GM19452 (cell line): Measurements from ENCODE around the gene GNAQ.
"Not testable (repeated sequence)": the region's sequence is repeated elsewhere in the genome, so short reads cannot be mapped to it uniquely, and the experiment has no call there.

ENCODE experiments used
- ATAC-seq: cut with Tn5 transposase; IDR thresholded peaks from one replicate; pipeline ENCODE4 v1.9.1; 2021; ENCODE audit not compliant: unreplicated experiment

Gene GNAQ

GRCh38 chr9:77750981-77751340 is 280.6 kb downstream of the GNAQ start:
- ATAC-seq: no peak

DNA sequence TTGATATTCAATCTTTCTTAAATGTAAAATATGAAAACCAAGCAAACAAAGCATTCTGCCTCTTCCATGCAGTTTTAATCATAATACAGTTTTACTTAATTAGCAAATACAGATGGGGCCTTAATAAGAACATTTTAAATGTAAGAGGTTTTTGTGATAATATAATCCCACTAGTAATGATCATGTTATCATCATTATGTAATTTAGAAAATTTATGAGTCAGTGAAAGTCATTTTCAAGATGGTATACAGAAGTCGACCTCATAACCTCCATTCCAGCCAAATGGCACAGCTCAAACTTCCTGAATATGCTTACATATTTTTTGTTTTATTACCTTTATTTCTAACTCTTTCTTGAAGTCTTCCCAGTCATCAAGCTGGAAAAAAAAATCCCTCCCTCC is 281.3 kb downstream of the GNAQ start:
- ATAC-seq: no peak

GRCh38 chr9:77748214-77748772 is 283.3 kb downstream of the GNAQ start:
- ATAC-seq: no peak

GRCh38 chr9:77747163-77747562 is 284.4 kb downstream of the GNAQ start:
- no peak for ATAC-seq

DNA sequence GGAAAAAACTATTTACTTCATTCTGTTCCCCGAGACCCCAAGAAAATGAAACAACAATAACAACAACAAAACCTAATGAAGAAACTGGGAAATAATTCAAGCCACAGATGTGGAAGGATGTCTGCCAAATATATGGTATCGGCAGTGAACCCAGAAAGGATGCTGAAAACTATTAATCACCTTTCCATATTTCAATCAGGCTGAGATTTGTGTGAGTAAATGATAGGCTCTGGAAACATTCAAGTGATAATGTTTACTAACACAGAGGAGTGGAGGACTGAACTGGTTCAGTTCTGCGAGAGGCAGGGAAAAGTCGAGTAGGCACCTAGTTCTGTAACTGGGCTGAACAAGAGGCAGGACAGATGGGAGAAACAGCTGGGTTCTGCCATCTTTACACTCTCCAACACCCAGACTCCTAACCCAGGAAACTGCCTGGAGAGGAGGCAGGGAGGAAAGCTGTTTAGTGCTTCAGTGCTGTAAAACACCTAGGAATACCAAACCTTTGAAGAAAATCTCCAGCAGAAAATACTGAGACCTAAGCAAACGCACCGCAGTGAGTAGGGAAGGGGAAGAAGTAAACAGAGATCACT is 286.7 kb downstream of the GNAQ start:
- no peak for ATAC-seq

DNA sequence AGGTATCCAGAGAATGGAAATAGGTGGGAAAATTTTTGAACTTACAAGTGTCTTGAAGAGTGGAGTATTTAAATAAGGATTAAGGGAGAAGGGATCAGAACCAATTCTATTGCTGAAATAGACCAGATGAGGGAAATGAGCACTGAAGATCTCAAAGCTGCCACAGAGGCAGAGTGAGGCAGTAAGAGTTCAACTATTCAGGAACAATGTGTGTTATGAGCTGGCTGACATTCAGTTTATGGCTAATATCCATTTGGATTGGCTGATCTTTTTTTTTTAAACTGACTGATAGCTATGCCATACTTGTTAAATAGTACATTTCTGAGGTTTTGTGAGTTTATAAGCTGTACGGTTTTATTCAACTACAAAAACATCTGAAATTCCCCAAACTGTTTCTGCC is 288.2 kb downstream of the GNAQ start:
- ATAC-seq: no peak

DNA sequence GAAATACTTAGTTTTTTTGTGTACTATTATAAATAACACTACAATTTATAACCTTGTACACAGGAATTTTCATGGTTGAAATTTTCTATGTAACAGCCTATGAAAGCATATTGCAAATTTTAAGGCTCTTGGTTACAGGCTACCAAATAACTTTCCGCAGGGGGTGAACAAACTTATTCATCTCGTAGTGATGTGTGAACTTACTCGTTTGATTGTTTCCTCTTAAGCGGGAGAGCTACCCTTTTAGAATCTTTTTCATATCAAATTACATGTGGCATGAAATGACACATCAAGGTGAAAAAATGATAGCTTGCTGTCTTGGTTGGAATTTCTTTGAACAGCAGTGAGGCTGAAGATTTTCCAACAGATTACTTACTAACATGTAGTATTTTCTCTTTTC is 292.7 kb downstream of the GNAQ start:
- no peak for ATAC-seq

DNA sequence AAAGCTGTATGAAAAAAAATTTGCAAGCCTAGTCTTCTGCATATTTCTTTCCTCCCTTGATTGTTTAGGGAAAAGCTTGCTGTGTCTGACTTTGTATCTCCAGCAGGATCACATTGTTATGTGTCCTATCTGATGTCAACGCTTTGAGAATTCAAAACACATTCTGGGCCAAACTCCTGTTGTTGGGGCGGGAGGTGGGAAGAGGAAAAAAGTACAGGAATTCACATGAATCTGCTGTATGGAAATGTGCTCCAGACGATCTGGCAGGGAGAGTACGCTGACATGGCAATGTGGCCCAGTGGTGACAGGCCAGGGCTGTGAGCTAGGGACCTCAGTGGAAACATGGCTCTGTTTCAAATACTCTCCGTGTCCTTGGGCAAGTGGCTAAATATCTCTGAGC is 296.1 kb downstream of the GNAQ start:
- no peak for ATAC-seq

DNA sequence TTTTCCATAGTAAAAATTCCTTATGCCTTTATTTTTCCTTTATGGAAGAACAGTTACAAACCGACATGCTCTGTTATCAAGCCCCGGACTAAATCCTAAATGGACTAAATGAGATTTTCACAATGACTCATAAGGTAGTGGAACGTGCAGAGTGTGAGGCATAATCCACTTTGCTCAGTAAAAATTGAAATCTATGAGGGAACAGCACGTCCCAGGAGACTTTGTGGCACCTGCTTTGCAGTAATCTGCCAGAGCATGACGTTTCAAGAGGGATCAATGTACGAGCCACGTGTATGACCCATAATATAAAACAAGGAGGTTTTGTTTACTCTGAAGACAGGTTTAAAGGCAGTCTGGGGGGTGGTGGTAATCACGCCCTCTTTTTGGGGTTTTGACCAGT is 299.7 kb downstream of the GNAQ start:
- ATAC-seq: no peak

DNA sequence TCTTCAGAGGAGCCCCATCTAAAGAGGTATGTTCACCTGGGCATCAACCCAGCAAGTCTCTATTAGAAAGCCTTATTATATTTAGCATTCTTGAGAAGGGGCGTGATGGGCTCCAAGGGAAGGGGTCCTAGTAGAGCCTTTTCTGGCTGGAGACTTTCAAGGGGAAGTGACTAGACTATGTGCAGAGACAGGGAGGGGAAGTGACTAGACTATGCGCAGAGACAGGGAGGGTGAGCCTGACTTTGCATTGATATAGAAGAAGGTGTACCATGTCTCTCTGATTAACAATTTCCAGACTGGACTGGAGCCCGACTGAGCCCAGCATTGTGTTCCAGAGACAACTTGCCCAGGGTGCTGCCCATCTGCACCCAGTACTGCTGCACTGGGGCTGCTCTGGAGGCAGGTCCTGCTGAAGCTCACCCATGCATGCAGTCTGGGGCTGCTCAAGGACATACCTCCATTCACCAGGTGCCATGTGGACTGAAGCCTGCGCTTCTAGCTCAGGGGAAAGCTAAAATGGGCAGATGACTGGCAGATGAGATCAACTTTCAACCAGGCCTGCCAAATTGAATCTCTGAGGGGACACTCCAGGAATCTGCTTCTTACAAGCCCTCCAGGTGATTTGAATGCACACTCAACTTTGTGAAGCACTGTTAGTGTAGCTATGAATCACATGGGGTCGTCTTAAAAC is 300.5 kb downstream of the GNAQ start:
- ATAC-seq: no peak

DNA sequence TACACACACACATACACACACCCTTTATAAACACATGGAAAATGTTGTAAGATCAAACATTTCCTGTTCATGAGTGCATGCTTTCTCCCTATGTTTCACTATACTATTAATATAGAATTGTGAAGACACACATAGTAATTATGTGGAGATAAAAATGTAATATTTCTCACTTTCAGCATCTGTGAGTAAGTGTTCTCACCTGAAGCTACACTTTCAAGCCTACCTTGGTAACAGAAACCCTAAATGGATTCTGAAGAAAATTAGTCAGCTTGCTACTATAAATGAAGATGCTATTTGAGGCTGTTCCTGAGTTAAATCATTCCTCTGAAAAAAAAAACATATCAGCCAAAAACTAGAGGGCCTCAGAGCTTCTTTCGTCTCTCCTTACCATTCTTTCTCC is 302.4 kb downstream of the GNAQ start:
- no peak for ATAC-seq

GRCh38 chr9:77726814-77727213 is 304.8 kb downstream of the GNAQ start:
- no peak for ATAC-seq

DNA sequence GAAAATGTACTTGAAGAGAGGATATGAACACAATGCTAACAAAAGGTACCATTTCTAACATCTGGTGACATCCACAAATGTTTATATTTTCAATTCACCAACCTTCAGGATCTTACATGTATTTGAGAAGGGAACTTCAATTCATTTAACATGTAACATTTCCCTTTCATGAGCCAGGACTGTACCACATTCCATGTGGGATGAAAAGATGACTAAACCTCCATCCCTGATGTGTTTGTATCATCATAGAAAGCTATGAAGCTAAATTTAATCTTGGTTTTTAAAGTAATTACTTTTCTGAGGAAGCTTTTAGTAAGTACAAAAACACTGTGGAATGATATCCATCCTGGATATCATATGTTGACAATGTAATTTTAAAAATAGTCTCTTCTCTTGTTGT is 305.3 kb downstream of the GNAQ start:
- no peak for ATAC-seq

GRCh38 chr9:77725820-77726219 is 305.8 kb downstream of the GNAQ start:
- no peak for ATAC-seq

- no peak for ATAC-seq
Measured at GRCh38 chr9:77725046-77725694, 306.4 kb downstream of the GNAQ start.

- not testable (repeated sequence) for ATAC-seq
Measured at GRCh38 chr9:77721156-77721555, 310.5 kb downstream of the GNAQ start.

DNA sequence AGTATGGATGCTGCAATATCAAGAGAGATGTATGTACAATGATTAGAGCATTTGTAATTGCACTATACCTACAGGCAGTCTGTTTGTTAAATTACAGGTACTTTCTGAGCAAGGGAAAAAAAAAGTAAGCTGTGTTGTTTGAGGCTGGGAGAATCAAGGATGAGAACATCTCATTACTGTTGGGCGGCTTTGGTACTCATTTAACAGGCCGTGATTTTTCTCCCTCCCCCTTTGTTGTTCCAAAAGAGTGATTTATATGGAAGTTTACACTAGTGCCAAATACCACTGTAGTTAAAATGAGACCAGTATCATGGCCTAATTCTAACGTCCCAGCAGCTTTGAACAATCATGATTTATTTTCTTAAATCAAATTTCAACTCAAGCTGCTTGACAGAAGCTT is 312.3 kb downstream of the GNAQ start:
- ATAC-seq: no peak

DNA sequence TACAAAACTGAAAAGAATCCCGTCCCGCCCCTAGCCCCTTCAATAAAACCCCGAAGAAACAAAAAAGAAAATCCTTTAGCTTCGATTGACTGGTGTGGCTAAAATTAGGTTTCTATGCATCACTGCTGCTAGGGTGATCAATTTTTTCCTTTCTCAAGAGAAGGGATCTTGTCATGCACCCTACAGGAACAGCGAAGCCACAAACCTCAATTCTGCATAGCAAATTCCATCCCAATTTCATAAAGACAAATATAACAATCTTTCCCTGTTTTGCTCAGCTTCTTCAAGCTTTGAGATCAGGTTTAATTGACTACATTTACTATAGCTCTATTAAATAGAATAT is 313.3 kb downstream of the GNAQ start:
- not testable (repeated sequence) for ATAC-seq

DNA sequence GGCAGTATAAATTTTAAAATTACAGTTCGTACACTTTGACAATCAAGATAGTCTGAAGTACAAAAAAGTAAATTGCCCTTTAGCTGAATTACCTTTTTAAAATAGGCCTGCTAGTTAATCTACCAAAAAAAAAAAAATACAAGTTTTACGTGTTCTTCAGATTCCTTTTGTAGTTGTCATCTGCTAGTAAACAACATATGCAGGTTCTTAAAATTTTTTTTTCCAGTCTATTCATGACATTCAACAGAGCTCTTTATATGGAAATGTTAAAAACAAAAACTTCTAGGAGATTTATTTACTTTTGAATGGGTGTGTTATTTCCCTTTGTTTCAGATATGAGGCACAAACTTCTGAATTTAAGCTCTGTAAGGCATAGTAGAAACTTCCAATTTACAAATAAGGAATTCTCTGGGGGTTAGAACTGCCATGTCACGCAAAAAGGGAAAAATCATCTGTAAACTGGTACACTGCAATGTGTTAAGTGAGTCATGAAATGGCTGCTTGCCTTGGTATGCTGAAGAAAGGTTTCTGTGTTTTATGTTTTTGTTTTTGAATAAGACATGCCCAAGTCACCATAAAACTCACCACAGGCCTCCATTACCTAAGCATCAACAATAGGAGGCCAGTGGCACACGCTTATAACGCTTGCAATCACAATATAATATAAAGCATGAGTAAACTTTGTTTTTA is 313.9 kb downstream of the GNAQ start:
- ATAC-seq: not testable (repeated sequence)

DNA sequence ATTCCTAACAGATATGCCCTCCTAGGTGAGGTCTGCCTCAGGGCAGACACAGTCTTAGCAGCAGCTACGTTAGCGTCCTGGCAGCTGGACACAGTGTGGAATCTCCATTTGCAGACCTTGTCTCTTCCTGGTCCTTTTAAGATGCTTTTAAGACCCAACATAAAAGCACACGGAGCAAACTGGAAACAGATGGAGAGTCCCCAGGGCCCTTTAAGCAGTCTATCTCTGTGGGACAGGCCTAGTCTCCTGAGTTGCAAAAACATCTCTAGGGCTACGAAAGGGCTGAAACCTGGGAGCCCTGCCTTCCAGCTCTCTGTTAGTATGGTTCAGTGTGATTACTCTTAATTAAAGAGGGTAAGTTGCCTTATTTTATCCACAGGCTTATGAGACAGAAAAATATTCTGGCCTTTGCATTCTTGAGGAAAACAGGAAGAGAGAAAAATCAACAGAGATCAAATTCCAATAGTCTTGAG is 317.5 kb downstream of the GNAQ start:
- no peak for ATAC-seq

DNA sequence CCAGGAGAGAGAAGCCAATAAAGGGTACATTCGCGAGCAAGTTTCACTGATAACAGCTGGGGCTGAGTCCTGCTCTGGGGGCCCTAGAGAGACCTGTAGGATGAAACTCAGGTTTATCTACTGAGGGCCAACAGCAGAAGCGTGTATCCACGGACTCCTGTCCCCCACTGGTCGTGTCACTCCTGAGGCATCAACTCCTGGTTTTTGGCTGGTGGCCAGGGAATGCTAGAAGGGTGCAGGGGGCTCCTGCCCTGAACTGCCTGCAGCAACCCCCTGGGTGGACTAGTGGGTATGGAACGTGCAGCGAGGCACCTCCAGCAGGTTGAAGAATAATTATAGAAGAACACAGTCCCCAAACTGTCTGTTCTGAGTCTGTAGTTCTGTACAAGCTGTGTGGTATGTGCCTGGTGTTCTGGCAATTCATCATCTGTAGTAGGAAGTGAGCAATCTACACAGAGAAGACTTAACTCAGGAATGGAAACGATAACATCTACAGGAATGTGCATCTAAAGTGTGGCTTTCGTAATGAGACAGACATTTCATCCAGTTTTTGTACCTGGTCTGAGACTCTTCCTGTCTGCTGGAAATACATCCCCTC is 319.0 kb downstream of the GNAQ start:
- ATAC-seq: no peak
